OCI-LY1 (cell line): ENCODE results near the gene HID1.

ENCODE experiments used
- CTCF ChIP-seq: fragments of 200-600 bp; sonication (generic), shearing (Covaris generic); IDR thresholded peaks from 2 replicates; pipeline ENCODE4 v1.5.1; 2017; ENCODE audit warnings: mild to moderate bottlenecking, antibody characterized with exemption, low read length, moderate library complexity, mixed read lengths
- EZH2 ChIP-seq: fragments of 200-600 bp; sonication (generic), shearing (Covaris generic); IDR thresholded peaks from 2 replicates; pipeline ENCODE4 v1.8.0; 2017; ENCODE audit warnings: borderline replicate concordance, mixed run types, mild to moderate bottlenecking, antibody characterized with exemption, low read length, moderate library complexity, mixed read lengths

- TF ChIP-seq CTCF: no peak
- TF ChIP-seq EZH2: no peak
Measured at GRCh38 chr17:74917430-74917829, 55.1 kb downstream of the HID1 start.
